ENCODE measurements around the gene ABCB6.
"Not testable (repeated sequence)": the region's sequence is repeated elsewhere in the genome, so short reads cannot be mapped to it uniquely, and the experiment has no call there.

Gene ABCB6

DNA sequence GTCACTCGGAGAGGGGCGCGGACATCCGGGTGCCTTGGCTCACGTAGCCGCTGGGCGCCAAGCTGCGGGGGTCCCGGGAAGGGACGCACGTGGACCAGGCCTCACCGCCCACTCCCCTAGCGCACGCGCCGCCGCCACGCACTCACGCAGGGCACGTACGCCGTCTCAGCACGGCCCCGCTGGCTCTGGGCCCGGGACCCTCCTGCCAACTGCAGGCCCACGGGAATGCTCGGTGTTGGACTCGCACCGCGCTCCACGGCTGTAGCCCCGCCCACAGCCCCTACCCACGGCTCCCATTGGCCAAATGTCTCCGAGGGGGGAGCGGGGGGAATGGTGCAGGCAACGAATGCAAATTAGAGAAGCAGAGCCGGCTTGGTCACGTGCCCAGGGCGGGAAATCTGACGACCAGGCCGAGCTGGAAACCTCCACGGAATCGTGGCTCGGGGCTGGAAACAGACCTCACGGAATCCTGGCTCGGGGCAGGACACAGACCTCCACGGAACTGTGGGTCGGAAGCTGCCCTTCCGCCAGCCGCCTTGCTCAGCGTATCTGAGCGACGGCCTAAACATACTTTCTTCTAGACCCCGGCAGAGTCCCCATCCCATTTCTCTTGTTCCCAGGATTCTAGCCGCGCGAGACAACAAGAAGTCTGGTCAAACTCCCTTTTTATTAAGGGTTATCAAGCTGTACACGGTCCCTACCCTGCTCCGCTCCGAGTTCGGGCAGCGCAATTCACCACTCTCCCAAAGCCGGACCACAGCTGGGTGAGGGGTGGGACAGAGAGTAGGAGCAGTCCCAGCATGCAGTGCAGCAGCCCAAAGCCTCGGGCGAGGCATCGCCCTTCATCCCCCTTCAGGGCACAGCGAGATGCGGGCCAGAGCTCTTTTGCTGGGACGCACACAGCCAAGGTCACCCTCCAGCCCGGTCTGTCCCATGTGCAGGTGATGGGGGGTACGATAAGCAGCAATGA, at the start of gene ABCB6:
ABCB6 (minus strand) TSS at position 227 of the 970 bp plus-strand sequence. CDS start 285 bp downstream, outside the sequence.
- DNase-seq (ENCODE audit: low read depth): peak; percentile 72

DNA sequence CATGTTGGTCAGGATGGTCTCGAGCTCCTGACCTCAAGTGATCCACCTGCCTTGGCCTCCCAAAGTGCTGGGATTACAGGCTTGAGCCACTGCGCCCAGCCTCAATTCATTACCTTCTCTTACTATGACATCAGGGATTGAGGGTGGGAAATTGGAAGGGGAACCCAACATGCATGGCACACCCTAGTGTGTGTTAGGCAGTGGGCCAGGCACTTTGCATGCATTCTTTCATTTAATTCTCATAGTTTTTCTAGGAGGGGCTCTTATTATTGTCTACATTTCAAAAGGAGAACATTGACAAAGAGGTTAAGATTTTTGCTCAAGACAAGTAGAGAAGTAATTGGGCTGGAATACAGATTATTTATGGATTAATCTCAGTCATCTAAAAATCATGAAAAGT, 49.5 kb upstream of the ABCB6 start:
- DNase-seq (ENCODE audit: low read depth): no peak

DNA sequence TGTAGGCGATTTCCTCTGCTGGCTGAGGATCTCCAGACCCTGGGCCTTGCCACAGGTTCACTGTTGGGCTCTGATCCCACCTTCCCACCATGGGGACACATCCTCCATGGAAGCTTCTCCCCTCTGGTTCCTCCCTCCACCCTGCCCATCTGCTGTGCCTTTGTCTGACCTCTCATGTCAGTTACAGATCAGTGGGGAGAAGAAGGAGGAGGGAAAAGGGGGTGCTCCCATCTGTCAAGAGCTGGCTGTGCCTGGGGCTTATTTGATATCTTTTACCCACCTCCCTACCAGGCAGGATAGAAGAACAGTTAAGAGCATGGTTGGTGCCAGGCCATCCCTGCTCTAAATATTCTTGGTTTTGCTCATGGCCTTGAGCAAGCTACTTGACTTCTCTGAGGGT, 48.1 kb upstream of the ABCB6 start:
- DNase-seq (ENCODE audit: low read depth): no peak

DNA sequence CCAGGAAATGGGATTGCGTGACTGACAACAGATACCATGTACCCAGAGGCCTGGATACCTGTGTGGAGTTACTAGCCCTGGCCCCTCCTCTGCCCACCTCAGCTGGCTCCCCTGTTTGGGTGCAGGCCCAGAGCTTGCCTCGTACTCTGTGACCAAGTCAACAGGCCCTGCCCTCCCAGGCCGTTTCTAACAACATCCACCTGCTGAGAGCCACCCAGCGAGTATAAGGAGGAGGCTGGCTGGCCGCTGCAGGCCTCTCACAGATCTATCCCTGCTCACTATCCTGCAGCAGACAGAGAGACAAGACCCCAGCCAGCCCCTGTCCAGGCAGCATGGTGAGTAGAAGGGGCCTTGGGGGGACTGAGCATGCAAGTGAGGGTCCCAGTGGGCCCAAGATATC, 47.5 kb upstream of the ABCB6 start:
- no peak for DNase-seq (ENCODE audit: low read depth)

DNA sequence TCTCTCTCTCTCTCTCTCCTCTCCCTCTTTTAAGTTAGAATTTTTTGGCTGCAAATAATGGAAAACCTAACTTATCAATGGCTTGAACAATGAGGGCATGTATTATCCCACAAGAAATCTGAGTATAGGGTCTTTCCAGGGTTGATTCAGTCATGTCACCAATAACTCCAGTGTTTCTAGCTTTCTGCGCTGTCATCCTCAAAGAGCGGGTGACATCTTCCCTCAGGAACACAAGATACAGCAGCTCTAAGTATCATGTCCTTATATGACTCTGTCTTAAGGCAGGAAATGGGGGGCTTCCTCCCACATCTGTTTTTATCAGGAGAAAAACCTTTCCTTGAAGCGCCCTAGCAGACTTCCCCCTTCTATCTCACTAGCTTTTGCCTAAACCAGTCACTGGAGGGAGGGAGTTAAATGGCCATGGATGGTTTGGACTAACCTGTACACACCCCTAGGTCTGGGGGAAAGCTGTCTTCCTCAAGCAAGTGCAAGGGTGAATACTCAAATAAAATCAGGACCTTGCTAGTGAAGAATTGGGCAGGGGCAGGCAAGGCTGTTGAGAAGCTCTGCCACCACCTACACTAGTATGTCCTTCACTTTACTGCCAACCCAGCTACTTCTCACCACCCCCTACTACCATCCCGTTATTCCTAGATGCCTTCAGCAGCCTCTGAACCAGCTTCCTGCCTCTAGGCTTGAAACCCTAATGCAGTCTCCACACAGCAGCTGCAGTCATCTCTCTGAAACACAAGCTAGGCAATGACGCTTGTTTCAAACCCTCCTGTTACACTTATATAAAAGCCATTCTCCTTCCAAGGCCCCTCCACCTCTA, 42.5 kb upstream of the ABCB6 start:
- no peak for DNase-seq (ENCODE audit: low read depth)

DNA sequence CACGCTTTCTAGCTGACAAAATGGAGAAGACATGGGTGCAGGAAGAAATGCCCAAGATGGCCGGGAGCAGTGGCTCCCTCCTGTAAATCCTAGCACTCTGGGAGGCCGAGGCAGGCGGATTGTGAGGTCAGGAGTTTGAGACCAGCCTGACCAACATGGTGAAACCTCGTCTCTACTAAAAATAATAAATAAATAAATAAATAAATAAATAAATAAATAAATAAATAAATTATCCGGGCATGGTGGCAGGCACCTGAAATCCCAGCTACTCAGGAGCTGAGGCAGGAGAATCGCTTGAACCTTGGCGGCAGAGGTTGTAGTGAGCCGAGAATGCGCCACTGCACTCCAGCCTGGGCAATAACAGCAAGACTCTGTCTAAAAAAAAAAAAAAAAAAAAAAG, 40.2 kb upstream of the ABCB6 start:
- not testable (repeated sequence) for DNase-seq (ENCODE audit: low read depth)

DNA sequence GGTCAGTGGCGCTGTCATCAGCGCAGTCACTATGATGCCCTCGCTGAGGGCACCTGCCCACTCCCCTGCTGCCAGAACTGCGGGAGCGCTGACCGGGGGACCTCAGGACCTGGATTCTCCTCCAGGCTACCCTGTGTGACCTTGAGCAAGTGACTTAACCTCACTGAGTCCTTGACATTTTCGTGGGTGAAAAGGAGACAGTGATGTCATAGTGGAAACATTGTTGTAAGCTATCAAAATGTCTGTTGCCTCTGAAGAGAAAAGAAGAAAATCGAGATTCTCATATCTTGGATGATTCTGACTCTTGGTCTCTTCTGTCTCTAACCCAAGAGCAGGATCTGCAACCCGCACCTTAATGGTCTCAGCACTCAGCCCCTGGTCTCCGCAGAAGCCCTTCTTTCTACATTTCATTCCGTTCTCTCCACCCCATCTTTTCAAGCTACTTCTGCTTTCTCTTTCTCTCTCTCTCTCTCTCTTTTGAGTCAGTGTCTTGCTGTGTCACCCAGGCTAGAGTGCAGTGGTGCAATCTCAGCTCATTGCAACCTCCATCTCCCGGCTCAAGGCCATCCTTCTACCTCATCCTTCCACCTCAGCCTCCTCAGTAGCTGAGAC, 35.9 kb upstream of the ABCB6 start:
- DNase-seq (ENCODE audit: low read depth): no peak

DNA sequence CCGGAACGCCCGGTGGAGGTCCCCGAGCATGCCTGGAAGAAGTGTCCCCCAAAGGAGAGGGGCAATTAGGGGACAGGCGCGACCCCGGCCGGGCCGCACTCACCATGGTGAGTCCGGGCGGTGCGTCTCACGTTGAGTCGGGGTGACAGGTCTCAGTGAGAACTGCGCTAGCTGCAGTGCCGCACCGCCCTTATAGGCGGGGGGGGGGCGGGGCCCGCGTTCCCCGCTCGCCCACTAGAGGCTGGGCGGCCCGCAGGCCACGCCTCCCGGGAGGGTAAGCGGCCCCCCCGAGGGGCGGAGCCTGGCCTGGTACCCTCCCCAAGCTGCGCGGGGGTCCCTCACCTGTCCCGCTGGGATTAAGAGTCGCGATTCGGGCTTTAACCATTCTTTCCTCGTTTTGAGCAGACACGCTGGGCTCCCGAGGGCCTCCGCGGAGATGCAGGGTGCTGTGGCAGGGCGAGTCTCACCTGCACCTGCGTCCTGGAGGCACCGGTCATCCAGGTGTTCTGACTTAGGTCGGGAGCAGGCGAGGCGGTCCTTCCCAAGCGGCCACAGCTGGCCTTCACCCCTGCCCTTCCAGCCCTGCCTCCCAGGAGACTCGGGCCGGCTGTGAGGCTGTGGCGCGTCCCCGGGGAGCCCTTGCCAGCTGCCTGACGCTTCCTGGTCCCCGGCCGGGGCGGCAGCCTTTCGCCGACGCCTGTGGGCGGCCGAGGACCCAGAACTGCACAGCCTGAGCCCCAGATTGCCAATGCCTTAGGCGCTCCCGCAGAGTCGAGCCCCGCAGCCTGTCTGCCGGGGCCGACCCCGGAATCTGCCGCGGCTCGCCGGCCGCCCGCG, 35.2 kb upstream of the ABCB6 start, which contains the start of gene TUBA4A:
TUBA4A (minus strand) TSS at position 166 of the 837 bp plus-strand sequence; CDS start at position 106, 60 bp downstream.
- peak; percentile 85 for DNase-seq (ENCODE audit: low read depth)

DNA sequence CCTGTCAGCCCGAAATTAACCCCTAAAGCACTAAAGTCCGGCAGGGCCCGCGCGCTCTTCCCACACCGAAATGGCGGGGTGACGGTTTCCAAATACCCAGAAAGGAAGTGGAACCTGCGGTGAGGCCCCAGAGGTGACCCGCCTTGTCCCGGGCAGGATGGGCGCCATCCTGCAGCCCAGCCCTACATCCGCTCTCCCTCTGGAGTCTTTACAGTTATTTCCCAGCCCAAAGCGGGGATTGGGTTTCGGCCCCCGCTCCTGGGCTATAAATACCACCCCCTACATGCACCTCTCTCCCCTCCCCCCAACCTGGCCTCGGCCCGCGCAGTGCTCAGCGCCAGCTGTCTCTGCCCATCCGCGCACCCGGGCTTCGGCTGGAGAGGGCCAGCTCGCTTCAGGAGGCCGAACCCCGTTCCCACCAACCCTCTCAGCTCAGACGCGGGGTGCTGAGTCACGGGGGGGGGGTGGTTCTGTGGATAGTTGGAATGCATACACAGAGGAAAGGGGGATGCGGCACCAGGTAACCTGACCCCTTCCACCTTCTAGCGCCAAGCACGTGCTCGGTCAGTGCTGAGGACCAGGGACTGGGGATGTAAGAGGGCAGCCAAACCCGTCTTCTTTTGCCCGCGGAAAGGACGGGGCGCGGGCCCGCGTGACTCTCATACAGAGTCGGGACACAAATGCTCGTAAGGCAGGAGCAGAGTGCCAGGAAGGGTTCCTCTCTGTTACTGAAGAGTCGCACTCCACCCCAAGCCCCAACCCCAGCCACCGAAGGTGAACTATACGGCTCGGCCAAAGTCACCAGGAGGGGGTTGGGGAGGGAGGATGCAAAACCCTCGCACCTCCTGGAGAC, 34.4 kb upstream of the ABCB6 start, which contains the start of gene TUBA4B:
TUBA4B (plus strand) TSS at position 344 of the 853 bp plus-strand sequence; CDS start at position 509, 165 bp downstream.
- DNase-seq (ENCODE audit: low read depth): no peak

DNA sequence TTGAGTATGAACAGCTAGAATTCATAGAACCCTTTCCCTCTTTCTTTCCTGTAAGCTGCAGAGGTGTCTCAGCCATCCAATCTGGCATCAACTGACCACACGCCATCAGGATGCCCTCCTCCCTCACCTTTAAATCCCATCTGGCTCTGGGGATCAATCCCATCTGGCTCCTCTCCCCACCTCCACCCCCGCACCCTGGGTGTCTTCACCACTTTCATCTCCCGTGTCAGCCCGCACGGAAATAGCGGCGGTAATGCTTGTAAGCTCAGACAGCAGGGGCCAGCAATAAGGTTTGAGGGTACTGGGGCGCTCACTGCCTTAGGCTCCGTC, 33.8 kb upstream of the ABCB6 start:
- no peak for DNase-seq (ENCODE audit: low read depth)

DNA sequence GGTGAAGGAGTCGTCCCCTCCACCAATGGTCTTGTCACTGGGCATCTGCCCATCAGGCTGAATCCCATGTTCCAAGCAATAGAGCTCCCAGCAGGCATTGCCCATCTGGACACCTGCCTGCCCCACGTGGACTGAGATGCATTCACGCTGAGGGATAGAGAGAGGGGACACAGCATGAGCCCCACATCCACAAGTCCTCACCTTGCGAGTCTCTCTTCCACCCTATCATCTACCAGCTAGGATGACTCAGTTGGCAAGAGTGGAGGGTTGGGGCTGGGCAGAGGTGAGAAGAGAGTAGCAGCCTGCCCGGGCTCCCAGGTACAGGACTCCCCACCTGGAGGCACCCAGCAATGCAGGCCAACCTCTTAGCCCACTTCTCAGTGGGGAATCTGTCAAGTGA, 33.3 kb upstream of the ABCB6 start:
- DNase-seq (ENCODE audit: low read depth): no peak

DNA sequence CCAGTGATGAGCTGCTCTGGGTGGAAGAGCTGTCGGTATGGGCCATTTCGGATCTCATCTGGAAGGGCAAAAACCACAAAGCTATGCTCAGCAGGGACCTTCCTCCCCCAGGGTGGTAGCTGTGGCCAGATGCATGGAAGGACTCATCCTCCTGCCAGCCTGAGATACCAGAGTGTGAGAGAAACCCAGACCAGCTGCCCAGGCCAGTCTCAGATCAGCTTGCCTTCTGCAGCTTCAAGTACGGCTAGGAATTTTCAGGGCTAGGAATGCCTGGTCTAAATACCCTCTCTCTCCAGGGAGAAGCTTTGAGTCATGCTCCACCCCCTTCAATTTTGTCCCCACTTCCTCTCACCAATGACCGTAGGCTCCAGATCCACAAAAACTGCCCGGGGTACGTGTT, 32.9 kb upstream of the ABCB6 start:
- DNase-seq (ENCODE audit: low read depth): no peak

DNA sequence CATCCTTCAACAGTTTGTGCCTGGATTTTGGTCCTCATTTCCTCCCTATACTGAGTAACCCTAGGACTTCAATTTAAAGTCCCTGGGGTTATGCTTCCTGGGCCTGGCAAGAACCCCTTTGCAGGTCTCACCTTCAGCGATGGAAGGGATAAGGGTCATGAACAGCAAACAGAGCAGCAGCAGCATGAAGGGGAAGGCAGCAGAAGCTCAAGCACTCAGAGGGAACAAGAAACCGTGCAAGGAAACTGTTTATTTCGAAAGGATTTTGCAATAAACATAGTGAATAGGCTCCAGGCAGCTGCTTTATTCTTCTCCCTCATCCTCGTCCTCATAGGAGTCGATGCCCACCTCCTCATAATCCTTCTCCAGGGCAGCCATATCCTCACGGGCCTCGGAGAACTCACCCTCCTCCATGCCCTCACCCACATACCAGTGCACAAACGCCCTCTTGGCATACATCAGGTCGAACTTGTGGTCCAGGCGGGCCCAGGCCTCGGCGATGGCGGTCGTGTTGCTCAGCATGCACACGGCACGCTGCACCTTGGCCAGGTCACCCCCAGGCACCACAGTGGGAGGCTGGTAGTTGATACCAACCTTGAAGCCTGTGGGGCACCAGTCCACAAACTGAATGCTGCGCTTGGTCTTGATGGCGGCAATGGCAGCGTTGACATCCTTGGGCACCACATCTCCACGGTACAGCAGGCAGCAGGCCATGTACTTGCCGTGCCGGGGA, 31.5 kb upstream of the ABCB6 start:
- no peak for DNase-seq (ENCODE audit: low read depth)

DNA sequence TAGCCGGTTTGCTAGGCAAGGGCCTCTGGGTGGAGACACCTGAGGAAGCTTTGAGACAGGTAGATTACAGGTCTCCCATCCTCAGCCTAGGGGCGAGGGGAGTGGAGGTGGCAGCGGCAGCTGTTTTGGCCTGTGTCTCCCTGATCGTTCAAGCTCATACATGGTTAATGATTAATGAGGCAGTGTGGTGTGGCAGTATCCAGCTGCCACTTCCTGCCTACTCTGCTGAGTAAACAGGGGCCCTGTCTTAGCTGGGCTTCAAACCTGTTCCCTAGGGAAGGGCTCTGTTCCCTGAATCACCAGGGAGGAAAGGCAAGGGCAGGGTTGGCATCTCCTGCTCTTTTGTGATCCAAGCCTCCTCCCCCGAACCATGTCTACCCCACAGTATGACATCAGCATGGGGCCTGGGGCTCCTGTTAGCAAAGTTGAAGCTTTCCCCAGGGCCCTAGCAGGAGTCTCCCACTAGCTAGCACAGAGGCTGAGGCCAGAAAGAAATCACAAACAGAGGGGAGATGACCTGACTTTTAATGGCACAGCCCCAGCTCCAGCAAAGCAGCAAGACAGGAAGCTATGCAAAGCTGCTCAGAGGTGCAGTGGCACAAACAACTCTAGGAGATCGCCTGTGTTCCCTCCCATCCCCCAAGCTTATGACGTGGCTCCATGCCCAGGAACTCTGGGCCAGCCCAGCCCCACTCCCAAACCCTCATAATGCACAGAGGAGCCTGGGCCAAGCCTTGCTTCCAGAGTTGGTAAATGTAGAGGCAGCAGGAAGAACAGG, 30.6 kb upstream of the ABCB6 start:
- no peak for DNase-seq (ENCODE audit: low read depth)

DNA sequence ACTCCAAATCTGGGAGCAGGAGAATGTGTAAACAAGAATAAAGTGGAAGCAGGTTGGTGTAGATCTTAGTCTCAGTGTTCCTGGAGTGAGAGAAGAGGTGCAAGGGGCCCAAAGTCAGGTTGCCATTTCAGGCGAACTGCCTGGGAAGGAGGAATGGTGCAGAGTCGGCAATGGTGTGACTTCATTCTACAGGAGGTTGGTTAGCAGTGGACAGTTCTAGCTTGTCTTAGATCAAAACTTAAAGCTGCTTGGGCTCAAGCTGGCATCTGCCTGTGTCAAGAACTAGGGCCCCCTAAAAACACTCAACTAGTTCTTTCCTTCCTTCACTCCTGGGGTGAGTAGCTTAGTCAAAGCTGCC, 30.1 kb upstream of the ABCB6 start:
- DNase-seq (ENCODE audit: low read depth): no peak

DNA sequence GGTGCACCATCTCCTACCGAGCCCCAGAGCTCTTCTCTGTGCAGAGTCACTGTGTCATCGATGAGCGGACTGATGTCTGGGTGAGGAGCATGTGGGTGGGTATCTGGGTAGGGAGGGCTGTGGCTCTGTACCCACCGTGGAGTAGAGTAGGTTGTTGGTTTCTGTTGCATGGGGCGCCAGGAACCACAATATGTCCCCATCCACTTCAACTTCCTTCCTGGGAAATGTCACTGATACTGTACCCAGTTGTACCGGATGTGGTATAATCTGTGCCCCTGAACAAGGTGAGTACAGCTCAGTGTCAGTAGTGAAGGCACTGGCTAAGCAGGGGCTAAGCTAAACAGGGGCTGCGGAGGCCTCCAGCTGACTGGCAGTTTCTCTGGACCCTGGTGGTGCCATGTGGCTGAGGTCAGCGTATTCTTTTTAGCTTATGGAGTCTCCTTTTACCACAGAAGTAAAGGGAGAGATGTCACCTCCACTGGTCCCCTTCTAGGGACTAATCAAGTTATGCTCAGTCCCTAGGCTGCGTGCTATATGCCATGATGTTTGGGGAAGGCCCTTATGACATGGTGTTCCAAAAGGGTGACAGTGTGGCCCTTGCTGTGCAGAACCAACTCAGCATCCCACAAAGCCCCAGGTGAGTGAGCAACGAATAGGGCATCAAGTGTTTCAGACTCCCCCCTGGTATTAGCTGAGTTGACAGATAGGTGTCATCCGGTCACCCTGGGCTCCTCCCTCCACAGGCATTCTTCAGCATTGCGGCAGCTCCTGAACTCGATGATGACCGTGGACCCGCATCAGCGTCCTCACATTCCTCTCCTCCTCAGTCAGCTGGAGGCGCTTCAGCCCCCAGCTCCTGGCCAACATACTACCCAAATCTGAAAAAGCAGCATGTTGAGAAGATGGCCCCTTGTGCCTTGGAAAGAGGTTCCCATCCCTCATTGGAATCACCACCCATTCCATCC, 29.2 kb upstream of the ABCB6 start:
- peak; percentile 61 for DNase-seq (ENCODE audit: low read depth)

DNA sequence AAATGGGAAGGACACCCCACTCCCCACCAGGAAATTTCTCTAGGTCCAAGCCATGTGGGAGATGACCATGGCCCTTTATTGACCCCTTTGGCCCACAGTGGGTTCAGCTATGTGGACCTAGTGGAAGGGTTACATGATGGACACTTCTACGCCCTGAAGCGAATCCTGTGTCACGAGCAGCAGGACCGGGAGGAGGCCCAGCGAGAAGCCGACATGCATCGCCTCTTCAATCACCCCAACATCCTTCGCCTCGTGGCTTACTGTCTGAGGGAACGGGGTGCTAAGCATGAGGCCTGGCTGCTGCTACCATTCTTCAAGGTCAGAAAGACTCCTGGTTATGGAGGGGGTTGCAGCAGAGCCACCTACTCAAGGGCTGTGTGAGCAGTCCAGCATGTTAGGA, 27.8 kb upstream of the ABCB6 start:
- no peak for DNase-seq (ENCODE audit: low read depth)

DNA sequence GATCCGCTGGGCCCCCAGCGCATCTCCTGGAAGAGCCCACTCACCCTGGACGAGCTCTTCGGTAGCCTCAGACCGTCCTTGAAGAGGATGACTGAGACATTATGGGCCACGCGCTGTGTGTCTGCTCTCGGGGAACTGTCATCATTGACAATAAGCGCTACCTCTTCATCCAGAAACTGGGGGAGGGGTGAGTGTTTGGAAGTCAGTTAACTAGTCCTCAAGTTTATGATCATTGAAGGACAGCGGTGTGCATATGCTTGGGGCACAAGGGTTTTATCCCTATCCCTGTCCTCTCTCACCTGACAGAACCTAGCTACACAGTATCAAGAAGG, 27.1 kb upstream of the ABCB6 start:
- DNase-seq (ENCODE audit: low read depth): no peak

All from activated gamma-delta T cell treated with anti-CD3 and anti-CD28 coated beads, Interleukin-2, amount 50 U/mL, for 16 hours (primary cell).